Thoracic aorta (tissue), 2 donors: Measurements from ENCODE around the gene RNF115. TPM values are rescaled to one million over a fixed set of nuclear protein-coding genes. Genes with fewer than 3 reads are reported as not detected.

Source experiments
- ATAC-seq: fragments of 150-250 bp; one replicate; pipeline ENCODE4 v1.8.0; 2017; ENCODE audit warnings: low read depth; ENCODE audit not compliant: insufficient number of reproducible peaks, low FRiP score
- DNase-seq: peaks from one replicate; pipeline ENCODE4 v3.0.0-alpha.2; 2020; ENCODE audit warnings: low spot score
- H3K27ac ChIP-seq, 2 donors: fragments of 200-600 bp; sonication (generic); 1 replicate in 1 of 2; 2 replicates in 1 of 2; pipeline ENCODE4 v1.5.1; 2016; ENCODE audit warnings: mild to moderate bottlenecking in 2 of 2, moderate library complexity in 2 of 2
- H3K27me3 ChIP-seq: fragments of 200-600 bp; sonication (generic); replicated peaks from 2 replicates; pipeline ENCODE4 v1.6.0; 2016; ENCODE audit warnings: mild to moderate bottlenecking; ENCODE audit not compliant: insufficient read depth
- H3K36me3 ChIP-seq: fragments of 200-600 bp; sonication (generic); one replicate; pipeline ENCODE4 v1.5.1; 2016
- H3K4me1 ChIP-seq, 2 donors: fragments of 200-600 bp; sonication (generic); 1 replicate in 1 of 2; 2 replicates in 1 of 2; pipeline versions ENCODE4 v1.5.1 to v1.6.0; 2016; ENCODE audit warnings: low read depth in 2 of 2, mild to moderate bottlenecking in 1 of 2; ENCODE audit not compliant: control insufficient read depth in 1 of 2
- H3K4me3 ChIP-seq: fragments of 200-600 bp; sonication (generic); 2 replicates; pipeline ENCODE4 v1.5.1; 2016; ENCODE audit warnings: mild to moderate bottlenecking
- H3K9me3 ChIP-seq: fragments of 200-600 bp; sonication (generic); 2 replicates; pipeline ENCODE4 v1.5.1; 2016
- CTCF ChIP-seq: fragments of 200-600 bp; sonication (generic); IDR thresholded peaks from one replicate; pipeline ENCODE4 v1.5.1; 2019; ENCODE audit warnings: antibody characterized with exemption
- total RNA-seq, 2 donors: library from RNA; depleted of rRNA; stranded (reverse); fragments of >200 nt; gene quantifications; one replicate each; pipeline versions ENCODE4 v1.1.0 to v1.2.3, GENCODE V29; 2016

Gene RNF115
- total RNA-seq, 2 donors from 2014 or later, result 52.7 to 60.4 TPM

DNA sequence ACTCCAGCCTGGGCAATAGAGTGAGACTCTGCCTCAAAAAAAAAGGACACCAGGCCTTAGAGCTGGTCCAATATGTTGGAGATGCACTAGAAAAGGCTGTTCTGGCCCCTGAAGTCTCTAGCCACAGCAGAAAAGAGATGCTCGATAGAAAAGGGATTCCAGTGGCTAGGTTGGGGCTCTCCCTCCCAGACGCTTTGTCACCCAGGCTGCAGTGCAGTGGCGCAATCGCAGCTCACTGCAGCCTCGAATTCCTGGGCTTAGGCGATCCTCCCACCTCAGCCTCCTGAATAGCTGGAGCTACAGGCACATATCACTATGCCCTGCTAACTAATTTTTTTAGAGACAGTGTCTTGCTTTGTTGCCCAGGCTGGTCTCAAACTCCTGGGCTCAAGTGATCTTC lies 135.0 kb downstream of the RNF115 start:
- Histone ChIP-seq H3K4me3 (no peak overlapping the region), H3K36me3 (no peaks in the 10 kb centered on the region), H3K9me3 (no peaks in the 10 kb centered on the region), H3K27ac (no peak overlapping the region), H3K4me1 (no peaks in the 10 kb centered on the region), H3K27me3 (no peaks in the 10 kb centered on the region)
- no peak for ATAC-seq
- no peak for TF ChIP-seq CTCF
- no peak for DNase-seq

Other genes with a start within 250 kb of the RNF115 start
- 10 to 100 TPM; 13.8 to 59.2 TPM for gene GPR89A, start 216.1 kb downstream of the RNF115 start, total RNA-seq
- 1 to 10 TPM; 1.3 to 7.4 TPM for gene PDZK1, start 116.7 kb downstream of the RNF115 start, total RNA-seq
- gene CD160, start 104.6 kb downstream of the RNF115 start, total RNA-seq, result under 1 TPM in 1 of 2 donors, not detected in 1; 0.28 TPM
- 10 to 100 TPM; 23.4 to 42.9 TPM for gene POLR3C, start 105 bp upstream of the RNF115 start, total RNA-seq
- gene NUDT17, start 21.5 kb upstream of the RNF115 start, total RNA-seq, result 10 to 100 TPM in 1 of 2 donors, 1 to 10 TPM in 1; 3.6 to 19.1 TPM
- 10 to 100 TPM; 34.4 to 60.1 TPM for gene PIAS3, start 35.0 kb upstream of the RNF115 start, total RNA-seq
- gene ANKRD35, start 61.8 kb upstream of the RNF115 start, total RNA-seq, result 10 to 100 TPM in 1 of 2 donors, 1 to 10 TPM in 1; 9.6 to 15.7 TPM
- 100 to 1,000 TPM; 156 to 267 TPM for gene ITGA10, start 86.0 kb upstream of the RNF115 start, total RNA-seq
- gene PEX11B, start 94.6 kb upstream of the RNF115 start, total RNA-seq, result 10 to 100 TPM; 21.7 to 25.3 TPM
- 100 to 1,000 TPM in 1 of 2 donors, 10 to 100 TPM in 1; 37.8 to 151 TPM for gene RBM8A, start 103.4 kb upstream of the RNF115 start, total RNA-seq
- gene LIX1L, start 133.9 kb upstream of the RNF115 start, total RNA-seq, result 10 to 100 TPM; 45.4 to 49.5 TPM
- gene ANKRD34A, start 140.5 kb upstream of the RNF115 start, total RNA-seq, result 1 to 10 TPM; 1.1 TPM
- 10 to 100 TPM; 16.9 TPM for gene POLR3GL, start 140.6 kb upstream of the RNF115 start, total RNA-seq
- gene TXNIP, start 172.5 kb upstream of the RNF115 start, total RNA-seq, result 100 to 1,000 TPM; 423 to 622 TPM
- gene HJV, start 197.6 kb upstream of the RNF115 start, total RNA-seq, result not detected